NCI-H1694 (cell line): ENCODE data around the gene SLC34A1.

Experiments
- DNase-seq: peaks from one replicate; lab custom pipeline; 2025; lab: John Stamatoyannopoulos, UW

The SLC34A1 gene

DNA sequence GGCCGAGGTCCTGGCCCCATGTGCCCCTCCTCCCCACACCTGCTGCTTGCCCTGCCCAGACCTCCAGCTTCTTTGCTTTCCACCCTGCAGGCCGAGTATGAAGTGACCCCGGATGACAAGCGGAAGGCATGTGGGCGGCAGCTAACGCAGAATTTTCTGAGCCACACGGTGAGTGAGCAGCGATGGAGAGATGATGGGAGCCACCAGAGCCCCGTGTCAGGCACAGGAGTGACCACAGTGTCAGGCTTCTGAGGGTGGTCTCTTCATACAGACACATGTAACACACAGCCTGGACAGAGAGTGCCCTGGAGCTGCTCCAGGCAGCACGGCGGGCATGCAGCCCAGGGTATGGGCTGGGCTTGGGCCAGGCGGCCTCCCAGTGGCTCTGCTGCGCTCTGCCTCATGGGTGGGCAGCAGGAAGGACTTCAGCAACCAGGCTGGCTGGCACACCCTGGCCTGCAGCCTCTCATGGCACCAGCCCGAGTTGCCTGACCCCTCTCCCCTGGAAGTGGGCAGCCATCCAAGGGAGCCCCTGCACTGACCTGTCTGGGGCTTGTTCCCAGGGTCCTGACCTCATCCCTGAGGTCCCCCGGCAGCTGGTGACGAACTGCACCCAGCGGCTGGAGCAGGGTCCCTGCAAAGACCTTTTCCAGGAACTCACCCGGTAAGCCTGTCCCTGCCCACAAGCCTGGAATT, 48.1 kb downstream of the SLC34A1 start:
- DNase-seq = no peak

DNA sequence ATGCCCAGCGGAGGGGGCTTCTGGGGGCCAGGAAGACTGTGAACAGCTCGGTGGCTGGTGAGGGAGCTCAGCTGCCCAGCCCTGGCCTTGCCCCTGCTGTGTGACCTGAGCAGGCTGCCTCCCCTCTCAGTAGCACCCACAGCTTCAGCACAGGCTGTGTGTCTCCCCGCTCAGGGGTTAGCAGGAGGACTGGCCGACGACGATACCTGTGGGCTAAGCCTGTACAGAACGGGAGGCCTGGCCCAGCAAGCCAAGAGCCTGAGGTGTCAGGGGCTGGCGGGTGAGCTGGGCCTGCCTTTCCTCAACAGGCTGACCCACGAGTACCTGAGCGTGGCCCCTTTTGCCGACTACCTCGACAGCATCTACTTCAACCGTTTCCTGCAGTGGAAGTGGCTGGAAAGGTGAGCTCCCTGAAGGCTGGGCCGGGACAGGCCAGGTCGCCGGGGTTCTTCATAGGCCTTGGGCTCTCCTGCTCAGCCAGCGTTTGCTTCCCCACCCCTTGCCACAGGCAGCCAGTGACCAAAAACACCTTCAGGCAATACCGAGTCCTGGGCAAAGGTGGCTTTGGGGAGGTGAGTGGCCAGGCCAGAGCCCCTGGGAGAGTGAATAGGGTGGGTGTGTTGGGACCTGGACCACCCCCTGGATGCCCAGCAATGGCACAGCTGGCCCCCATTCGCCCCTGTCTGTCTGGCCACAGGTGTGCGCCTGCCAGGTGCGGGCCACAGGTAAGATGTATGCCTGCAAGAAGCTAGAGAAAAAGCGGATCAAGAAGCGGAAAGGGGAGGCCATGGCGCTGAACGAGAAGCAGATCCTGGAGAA, 48.8 kb downstream of the SLC34A1 start:
- no peak for DNase-seq

DNA sequence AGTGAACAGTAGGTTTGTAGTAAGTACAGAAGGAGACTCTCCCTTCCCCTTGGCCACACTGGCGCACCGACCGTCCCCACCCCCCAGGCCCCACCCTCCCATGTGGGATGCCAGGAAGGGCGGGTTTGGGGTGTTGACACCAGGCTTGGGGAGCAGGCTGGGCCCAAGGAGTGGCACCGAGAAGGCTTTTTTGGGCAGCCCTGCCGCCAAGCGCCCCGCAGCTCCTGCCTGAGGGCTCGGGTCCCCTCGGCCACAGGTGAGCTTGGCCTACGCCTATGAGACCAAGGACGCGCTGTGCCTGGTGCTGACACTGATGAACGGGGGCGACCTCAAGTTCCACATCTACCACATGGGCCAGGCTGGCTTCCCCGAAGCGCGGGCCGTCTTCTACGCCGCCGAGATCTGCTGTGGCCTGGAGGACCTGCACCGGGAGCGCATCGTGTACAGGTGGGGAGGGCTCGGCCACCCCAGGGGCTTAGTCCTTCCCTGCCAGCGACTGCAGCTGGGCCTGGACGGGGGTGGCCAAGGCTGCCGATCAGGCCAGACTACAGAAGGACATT, 49.5 kb downstream of the SLC34A1 start:
- DNase-seq = no peak

DNA sequence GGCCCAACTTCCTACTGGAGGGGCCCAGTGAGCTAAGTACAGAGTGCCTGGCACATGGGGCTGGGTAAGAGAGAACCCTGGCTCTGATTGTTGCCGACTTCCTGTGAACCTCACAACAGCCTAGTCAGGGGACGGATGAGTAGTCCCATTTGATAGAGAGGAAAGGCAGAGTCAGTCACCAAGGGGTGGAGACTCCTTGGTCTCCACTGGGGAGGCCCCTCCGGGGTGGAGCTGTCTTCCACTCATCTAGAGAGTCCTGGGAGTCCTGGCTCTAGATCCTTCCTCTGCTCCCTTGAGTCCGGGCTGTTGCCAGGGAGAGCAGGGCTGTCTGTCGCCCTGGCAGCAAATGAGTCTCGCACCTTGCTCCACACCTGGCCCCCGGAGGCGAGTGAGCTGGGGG, 50.2 kb downstream of the SLC34A1 start:
- no peak for DNase-seq

DNA sequence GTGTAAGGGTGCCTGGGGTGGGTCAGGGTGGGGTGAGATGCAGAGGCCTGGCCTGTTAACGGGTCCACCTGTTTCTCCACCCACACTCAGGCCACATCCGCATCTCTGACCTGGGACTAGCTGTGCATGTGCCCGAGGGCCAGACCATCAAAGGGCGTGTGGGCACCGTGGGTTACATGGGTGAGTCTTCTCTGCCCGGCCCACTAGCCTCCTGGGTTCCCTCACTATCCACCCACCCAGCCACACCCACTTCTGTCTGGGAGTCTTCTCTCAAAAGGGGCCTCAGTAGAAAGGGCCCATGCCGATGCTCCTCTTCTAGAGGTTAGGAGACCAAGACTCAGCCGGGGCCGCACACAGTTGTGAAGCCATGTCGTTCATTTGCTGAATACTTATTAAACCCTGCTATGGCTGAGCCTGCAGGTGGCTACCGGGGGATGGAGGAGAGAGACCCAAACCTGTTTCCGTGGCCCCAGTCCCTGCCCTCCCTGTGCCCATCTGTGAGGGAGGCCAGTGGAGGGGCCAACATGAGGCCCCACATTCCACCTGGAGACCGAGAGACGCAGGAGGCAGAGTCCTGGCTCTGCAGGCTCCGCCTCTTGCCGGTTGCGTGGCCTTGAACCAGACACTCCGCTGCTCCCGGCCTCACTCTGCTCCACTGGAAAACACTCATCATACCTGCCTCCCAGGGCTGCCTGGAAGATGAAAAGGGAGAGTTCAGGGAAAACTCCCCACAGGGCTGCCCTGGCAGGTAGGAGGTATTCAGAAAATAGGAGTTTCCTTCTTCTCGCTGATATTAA, 50.9 kb downstream of the SLC34A1 start:
- DNase-seq = no peak

DNA sequence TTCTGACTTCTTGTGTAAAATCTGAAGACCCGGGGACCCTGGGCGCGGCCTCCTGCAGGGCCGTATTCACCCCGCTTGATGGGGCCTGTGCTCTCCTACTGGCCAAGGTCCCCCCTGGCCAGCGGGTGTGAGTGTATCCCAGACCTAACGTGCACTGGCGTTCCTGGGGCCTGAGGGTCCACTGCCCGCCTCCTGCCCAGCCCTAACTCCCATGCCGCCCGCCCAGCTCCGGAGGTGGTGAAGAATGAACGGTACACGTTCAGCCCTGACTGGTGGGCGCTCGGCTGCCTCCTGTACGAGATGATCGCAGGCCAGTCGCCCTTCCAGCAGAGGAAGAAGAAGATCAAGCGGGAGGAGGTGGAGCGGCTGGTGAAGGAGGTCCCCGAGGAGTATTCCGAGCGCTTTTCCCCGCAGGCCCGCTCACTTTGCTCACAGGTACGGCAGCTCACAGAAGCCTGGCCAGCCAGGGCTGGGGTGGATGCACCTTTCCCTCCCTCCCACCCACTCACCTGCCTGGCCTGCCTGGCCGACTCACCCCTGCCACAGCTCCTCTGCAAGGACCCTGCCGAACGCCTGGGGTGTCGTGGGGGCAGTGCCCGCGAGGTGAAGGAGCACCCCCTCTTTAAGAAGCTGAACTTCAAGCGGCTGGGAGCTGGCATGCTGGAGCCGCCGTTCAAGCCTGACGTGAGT, 51.8 kb downstream of the SLC34A1 start:
- DNase-seq = no peak

DNA sequence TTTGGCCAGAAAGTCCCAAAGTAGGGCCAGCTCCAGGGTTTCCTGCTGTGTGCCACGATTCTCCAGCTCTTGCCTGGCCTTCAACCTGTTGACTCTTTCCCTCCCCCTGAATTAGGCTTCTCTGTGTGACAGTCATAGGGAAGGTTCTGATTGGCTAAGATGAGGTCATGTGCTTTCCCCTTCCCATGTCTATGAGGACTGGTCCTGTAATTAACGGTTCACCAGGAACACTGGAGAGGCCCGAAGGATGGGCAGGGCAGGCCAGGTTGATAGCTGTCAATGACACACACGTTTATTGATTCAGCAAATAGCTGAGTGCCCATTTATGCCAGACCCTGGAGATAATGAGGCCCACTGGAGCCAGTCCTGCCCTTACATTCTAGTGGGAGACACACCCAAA, 53.4 kb downstream of the SLC34A1 start:
- no peak for DNase-seq

DNA sequence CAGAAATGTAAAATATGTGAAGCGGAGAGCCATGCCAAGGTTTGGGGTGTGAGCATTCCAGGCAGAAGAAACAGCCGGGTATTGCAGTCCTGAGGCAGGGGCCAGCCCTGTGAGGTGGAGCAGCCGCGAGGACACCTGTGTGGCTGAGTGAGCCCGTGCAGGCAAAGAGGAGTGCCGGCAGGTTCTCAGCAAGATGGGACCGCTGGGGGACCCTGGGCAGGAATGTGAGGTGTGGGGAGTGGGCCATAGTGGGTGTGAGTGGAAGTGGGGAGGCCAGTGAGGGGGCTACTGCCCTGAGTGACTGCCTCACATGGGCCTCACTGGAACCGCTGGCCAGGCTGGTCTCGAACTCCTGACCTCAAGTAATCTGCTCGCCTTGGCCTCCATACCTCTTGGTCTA, 54.2 kb downstream of the SLC34A1 start:
- no peak for DNase-seq

DNA sequence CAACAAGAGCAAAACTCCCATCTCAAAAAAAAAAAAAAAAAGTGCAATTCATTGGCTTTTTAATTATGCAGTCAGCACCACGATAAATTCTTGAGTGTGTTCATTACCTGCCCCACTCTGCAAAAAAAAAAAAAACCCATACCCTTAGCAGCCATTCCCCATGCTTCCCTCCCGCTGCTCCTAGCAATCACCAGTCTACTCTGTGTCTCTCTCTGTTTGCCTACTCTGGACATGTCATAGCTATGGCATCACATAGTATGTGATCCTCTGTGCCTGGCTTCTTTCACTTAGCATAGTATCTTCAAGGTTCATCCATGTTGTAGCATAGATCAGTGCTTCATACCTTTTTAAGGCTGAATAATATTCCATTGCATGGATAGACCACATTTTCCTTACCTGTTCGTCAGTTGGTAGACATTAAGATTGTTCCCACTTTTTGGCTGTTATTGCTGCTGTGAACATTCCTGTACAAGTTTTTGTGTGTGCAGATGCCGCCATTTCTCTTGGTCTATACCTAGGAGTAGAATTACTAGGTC, 55.4 kb downstream of the SLC34A1 start:
- DNase-seq = no peak

DNA sequence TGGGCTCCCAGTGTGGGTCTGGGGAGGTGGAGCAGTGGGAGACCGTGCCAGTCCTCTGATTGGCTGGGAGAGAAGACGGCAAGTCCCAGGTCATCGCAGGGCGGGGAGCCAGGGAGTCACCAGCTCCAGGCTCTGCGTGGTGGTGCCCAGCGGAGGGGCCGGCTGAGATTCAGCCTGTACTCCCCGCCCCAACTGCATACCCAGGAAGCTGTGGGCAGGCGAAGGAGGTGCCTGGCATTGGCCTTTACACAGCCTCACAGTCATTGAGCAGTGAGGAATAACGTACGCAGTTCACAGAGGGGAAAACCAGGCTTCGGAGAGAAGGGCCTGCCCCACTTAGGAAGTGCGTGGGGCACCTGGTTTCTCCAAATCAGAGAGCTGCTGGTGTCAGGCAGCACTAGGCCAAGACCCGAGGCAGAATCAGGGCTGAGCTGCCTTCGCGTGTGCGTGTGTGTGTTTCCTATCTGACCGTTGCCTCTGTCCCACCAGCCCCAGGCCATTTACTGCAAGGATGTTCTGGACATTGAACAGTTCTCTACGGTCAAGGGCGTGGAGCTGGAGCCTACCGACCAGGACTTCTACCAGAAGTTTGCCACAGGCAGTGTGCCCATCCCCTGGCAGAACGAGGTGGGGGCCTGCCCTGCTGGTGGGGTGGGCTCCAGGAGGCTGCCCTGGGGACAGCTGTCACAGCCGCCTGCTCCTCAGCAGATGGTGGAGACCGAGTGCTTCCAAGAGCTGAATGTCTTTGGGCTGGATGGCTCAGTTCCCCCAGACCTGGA, 56.2 kb downstream of the SLC34A1 start:
- no peak for DNase-seq

DNA sequence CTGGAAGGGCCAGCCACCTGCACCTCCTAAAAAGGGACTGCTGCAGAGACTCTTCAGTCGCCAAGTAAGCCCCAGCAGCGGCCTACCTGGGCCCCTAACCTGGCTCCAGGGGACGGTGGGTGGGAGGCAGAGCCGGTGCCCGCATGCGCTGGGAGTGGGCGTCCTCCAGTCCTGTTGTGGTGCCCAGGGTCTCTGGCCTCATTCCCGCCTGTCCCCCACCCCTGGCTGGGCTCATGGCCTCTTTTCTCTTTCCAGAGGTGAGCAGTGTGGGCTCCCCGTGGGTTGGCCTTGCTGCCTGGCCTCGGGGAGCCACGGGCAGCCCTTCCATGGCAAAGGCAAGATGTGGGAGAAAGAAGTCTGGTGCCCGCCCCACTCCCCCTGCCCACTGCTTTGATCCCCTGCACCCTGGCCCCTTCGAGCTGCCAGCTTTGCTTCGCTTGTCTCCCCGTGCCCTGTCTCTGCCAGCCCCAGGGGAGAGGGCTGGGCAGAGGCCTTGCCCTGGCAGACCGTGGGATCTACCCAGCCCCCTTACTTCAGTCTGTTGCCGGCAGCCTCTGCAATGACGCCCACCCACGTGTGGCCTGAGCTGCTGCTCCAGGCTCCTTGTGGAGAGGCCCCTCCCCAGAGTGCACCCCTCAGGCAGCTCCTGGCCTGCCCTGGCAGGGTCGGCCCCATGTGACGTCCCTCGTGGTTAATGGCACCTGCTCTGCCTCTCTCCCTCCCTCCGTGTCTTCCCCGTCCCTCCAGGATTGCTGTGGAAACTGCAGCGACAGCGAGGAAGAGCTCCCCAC, 57.0 kb downstream of the SLC34A1 start:
- no peak for DNase-seq

DNA sequence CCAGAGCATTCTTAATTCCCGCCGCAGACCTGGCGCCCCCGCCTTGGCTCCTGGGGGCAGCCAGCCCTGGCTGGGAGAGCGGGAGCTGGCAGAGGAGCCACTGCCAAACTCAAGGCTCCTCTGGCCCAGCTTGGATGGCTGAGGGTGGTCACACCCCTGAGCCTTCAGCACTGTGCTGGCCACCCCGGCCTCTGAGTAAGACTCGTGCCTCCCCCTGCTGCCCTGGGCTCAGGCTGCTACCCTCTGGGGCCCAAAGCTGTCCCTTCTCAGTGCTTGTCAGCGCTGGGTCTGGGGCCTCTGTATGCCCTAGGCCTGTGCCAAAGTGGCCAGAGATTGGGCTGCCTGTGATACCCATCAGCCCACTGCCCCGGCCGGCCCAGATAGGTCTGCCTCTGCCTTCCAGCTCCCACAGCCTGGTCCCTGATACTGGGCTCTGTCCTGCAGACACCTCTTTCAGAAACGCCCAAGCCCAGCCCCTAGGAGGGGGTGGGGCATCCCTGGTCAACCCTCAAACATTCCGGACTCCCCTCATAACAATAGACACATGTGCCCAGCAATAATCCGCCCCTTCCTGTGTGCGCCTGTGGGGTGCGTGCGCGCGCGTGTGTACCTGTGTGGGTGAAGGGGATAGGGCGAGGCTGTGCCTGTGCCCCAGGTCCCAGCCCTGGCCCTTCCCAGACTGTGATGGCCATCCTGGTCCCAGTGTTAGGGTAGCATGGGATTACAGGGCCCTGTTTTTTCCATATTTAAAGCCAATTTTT, 58.0 kb downstream of the SLC34A1 start:
- no peak for DNase-seq

DNA sequence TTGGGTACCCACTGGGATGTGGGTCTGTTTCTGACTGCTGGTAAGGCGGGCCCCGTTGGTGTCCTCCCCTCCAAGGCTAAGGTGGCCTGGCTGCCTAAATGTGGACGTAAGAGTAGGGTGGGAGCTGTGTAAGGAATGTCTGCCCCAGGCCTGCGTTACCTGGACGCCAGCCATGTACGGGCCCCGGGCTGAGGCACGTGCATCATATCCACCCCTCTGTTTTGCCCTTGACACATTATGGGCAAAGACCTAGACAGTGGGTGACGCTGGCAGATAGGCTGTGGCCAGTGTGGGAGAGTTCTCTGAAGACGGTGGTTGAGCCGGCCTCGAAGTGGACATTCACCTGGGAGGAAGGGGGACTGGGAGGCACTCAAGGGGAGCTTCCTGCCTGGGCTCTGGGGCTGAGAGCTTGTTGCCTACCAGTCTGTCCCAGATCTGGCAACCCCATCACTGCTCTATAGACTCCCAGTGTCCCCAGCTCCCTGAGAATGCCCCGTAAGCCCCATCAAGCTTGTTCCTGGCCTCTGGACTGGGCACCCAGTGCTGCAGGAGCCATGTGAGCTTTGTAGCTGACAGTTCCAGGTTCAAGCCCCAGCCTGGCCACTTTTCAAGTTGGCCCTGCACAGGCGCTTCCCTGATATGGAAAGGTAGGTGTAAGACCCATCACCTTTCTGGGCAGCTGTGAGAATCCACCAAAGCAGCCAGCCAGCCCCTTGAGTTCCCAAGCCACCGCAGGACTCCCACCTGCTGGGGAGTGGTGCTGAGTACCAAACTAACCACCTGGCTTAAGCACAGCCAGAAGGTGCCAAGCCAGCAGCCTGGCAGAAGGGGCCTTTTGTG, 59.1 kb downstream of the SLC34A1 start:
- DNase-seq = no peak

DNA sequence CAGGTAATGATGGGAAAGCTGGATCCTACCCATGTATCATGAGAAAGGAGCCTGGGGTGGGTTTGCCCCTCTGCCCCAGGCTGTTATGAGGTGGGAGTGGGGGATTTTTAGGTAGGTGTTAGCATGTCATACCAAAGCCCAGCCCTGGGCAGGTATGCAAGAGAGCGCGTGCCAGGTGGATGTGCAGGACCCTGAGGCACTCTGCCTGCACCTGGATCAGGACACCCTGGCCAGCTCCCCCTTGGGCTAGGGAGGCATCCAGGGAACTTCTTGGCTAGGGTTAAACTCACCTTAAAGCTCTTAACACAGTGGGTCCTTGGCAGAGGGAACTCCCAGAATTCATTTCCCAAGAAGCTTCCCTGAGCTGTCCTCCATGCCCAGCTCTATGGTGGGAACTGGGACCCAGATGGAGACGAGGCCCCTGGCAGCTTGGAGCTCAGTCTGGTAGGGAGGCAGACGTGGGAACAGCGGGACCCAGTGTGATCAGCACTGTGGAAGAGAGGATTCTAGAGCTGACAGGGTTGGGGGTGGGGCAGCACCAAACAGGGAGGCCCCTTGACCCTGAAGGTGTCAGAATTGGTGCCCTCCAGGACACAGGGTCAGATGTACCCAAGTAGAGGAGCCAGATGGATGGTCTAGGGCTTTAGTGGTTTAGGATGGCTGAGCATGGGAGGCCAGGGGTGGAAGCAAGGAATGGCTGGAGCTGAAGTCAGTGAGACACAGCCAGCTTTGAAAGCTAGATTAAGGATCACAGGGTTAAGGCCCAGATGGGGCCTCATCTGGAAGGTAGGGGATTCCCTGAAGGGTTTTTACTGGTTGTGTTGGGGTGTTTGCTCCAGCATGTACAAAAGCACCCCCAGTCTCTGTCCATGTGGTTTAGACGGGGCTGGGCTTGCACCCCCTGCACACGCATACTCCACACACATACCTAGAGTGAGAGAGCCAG, 60.1 kb downstream of the SLC34A1 start:
- DNase-seq = no peak

DNA sequence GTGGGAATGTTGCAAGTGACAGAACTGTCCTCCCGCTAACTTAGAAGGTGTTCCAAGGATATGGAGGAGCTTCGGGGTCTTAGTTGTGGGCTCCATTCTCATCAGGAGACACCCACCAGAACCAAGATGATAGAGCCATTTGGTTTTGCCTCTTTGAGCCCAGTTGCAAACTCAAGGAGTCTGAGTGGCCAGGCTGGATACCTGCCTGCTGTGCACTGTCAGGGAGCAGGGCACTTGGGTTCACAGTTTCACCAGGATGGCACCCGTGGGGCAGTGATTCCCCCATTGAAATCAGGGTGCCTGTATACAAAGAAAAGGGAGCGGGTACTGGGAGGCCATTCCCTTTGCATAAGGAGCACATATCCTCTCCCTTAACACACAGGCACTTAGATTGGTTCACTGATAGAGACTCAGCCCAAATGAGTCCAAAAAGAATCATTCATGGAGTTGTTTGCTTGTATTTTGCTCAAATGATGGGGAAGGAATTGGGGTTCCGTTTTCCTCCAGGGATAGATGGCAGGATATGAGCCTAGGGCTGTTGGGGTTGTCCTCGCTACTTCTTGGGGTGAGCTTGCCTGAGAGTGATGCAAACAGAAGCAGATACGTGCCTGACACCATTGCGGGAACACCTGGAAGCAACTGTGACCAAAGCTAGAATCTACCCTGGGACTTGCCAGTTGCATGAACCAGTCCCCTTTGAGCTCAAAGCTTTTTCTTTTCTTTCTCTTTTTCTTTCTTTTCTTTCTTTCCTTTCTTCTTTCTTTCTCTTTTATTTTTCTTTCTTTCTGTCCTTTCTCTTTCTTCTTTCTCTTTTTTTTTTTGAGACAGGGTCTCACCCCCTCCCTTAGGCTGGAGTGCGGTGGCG, 61.0 kb downstream of the SLC34A1 start:
- DNase-seq = no peak

DNA sequence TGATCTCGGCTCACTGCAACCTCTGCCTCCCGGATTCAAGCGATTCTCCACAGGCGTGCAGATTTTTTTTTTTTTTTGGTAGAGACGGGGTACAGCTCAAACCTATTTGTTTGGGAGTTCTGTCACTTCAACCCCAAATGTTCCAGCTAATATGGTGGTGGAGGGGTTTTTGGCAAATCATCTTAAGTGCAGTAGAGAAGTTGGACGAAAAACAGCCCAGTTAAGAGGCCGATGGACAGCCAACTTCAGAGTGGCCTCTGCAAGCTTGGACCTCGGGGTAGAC, 61.6 kb downstream of the SLC34A1 start:
- DNase-seq = no peak
